HEK293 (cell line): ENCODE measurements around the gene CD79A.
A peak's percentile ranks its signal among the peaks of the same experiment; 100 is the strongest.

Experiments
- CTCF ChIA-PET: fragments of 350-600 bp; formaldehyde crosslinking; extraction: SDS; loops from one replicate; lab custom pipeline; 2021; ENCODE audit warnings: antibody characterized with exemption; lab: Yijun Ruan, JAX
- POLR2A ChIA-PET: fragments of 300-600 bp; formaldehyde crosslinking; extraction: SDS; loops from one replicate; lab custom pipeline; 2020; ENCODE audit warnings: antibody characterized with exemption, inconsistent platforms; lab: Yijun Ruan, JAX
- H3K27ac ChIP-seq: fragments of 200-500 bp; sonication (Bioruptor generic); 2 replicates; pipeline ENCODE4 v1.5.1; 2014; ENCODE audit warnings: low read depth, low read length, control low read depth, inconsistent platforms; ENCODE audit errors: extremely low read depth
- H3K36me3 ChIP-seq, 2 experiments: fragments of 200-500 bp in 1 of 2; sonication (Bioruptor generic) in 1 of 2; 1 replicate in 1 of 2; 2 replicates in 1 of 2; pipeline ENCODE4 v1.5.1; 2014 to 2017; ENCODE audit warnings: inconsistent platforms in 2 of 2, low read length in 2 of 2; ENCODE audit not compliant: control insufficient read depth in 2 of 2, insufficient read depth in 1 of 2
- H3K4me1 ChIP-seq: fragments of 200-500 bp; sonication (Bioruptor generic); 2 replicates; pipeline ENCODE4 v1.5.1; 2014; ENCODE audit warnings: mild to moderate bottlenecking, low read length, inconsistent platforms; ENCODE audit not compliant: control insufficient read depth, insufficient read depth
- H3K4me3 ChIP-seq: 2 replicates; pipeline ENCODE4 v1.5.1; 2011; ENCODE audit warnings: low read depth, mild to moderate bottlenecking, control low read depth, low read length, moderate library complexity
- H3K9me3 ChIP-seq: fragments of 200-500 bp; sonication (Bioruptor generic); 2 replicates; pipeline ENCODE4 v1.5.1; 2014; ENCODE audit warnings: low read depth, low read length, inconsistent platforms; ENCODE audit not compliant: control insufficient read depth, insufficient read depth
- FEZF1 ChIP-seq: fragments of 450-650 bp; formaldehyde crosslinking; IDR thresholded peaks from 2 replicates; pipeline ENCODE4 v1.5.1; 2016; ENCODE audit warnings: missing biosample characterization, missing genetic modification characterization
- TRIM28 ChIP-seq: IDR thresholded peaks from 2 replicates; pipeline ENCODE4 v1.6.1; 2011; ENCODE audit warnings: low read length, control low read depth, borderline replicate concordance
- WT1 ChIP-seq: fragments of 450-650 bp; formaldehyde crosslinking; IDR thresholded peaks from 2 replicates; pipeline ENCODE4 v1.5.1; 2016; ENCODE audit warnings: missing biosample characterization, missing genetic modification characterization
- ZFP3 ChIP-seq: fragments of 450-650 bp; formaldehyde crosslinking; IDR thresholded peaks from 2 replicates; pipeline ENCODE4 v1.5.1; 2016; ENCODE audit warnings: low read depth, missing biosample characterization, missing genetic modification characterization
- ZNF112 ChIP-seq: fragments of 450-650 bp; formaldehyde crosslinking; IDR thresholded peaks from 2 replicates; pipeline ENCODE4 v1.5.0; 2017; ENCODE audit warnings: missing biosample characterization, missing genetic modification characterization
- ZNF19 ChIP-seq: fragments of 450-650 bp; formaldehyde crosslinking; IDR thresholded peaks from 2 replicates; pipeline ENCODE4; 2016; ENCODE audit warnings: missing biosample characterization, missing genetic modification characterization, low read depth
- ZNF404 ChIP-seq: fragments of 450-650 bp; formaldehyde crosslinking; IDR thresholded peaks from 2 replicates; pipeline ENCODE4 v1.5.1; 2017; ENCODE audit warnings: missing biosample characterization, missing genetic modification characterization
- ZNF530 ChIP-seq: fragments of 450-650 bp; formaldehyde crosslinking; IDR thresholded peaks from 2 replicates; pipeline ENCODE4 v1.5.1; 2016; ENCODE audit warnings: low read depth, missing biosample characterization, missing genetic modification characterization
- ZNF558 ChIP-seq: fragments of 450-650 bp; formaldehyde crosslinking; IDR thresholded peaks from 2 replicates; pipeline ENCODE4 v1.5.1; 2016; ENCODE audit warnings: missing biosample characterization, missing genetic modification characterization
- ZNF600 ChIP-seq: fragments of 450-650 bp; formaldehyde crosslinking; IDR thresholded peaks from 2 replicates; pipeline ENCODE4 v1.5.1; 2016; ENCODE audit warnings: missing biosample characterization, missing genetic modification characterization
- ZNF654 ChIP-seq: fragments of 450-650 bp; formaldehyde crosslinking; IDR thresholded peaks from 2 replicates; pipeline ENCODE4 v1.5.1; 2016; ENCODE audit warnings: low read depth, missing biosample characterization, missing genetic modification characterization
- ZNF701 ChIP-seq: fragments of 450-650 bp; formaldehyde crosslinking; IDR thresholded peaks from 2 replicates; pipeline ENCODE4 v1.5.1; 2016; ENCODE audit warnings: missing biosample characterization, missing genetic modification characterization
- ZSCAN30 ChIP-seq: fragments of 450-650 bp; IDR thresholded peaks from 2 replicates; pipeline ENCODE4 v1.5.1; 2018; ENCODE audit warnings: missing biosample characterization, mild to moderate bottlenecking, missing genetic modification characterization, moderate library complexity
- TF ChIP-seq, protein P1 (sequence below): fragments of 450-650 bp; formaldehyde crosslinking; IDR thresholded peaks from 2 replicates; pipeline ENCODE4 v1.5.1; 2016; ENCODE audit warnings: missing biosample characterization, missing genetic modification characterization, low read depth
- TF ChIP-seq, protein P2 (sequence below): fragments of 450-650 bp; formaldehyde crosslinking; IDR thresholded peaks from 2 replicates; pipeline ENCODE4 v1.5.1; 2016; ENCODE audit warnings: missing biosample characterization, missing genetic modification characterization
- TF ChIP-seq, protein P3 (sequence below): fragments of 450-650 bp; formaldehyde crosslinking; IDR thresholded peaks from 2 replicates; pipeline ENCODE4 v1.5.1; 2016; ENCODE audit warnings: missing biosample characterization, missing genetic modification characterization
- TF ChIP-seq, protein P4 (sequence below): fragments of 450-650 bp; IDR thresholded peaks from 2 replicates; pipeline ENCODE4 v1.5.1; 2018; ENCODE audit warnings: missing biosample characterization, missing genetic modification characterization
- TF ChIP-seq, protein P5 (sequence below): fragments of 450-650 bp; formaldehyde crosslinking; IDR thresholded peaks from 2 replicates; pipeline ENCODE4 v1.5.1; 2016; ENCODE audit warnings: missing biosample characterization, missing genetic modification characterization

The CD79A gene

DNA sequence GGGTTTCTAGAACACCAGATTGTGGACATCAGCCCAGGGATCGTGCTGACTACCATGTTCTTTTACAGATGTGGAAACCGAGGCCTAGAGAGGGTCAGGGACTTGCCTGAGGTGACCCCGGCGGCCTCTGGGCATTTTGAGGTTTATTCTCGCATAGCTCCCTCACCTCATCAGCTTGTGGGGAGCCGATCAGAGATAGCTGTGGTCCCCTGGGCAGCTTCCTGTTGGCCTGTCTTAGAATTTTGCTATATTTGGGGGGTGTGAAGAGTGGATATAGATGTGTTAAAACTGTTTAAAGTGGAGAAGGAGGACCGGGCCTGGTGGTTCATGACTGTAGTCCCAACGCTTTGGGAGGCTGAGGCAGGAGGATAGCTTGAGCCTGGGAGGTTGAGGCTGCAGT lies 12.8 kb downstream of the CD79A start (continued):
- no peak for TF ChIP-seq ZNF654 (tag by site-specific recombination)
- TF ChIP-seq TRIM28, result no peak
- no peak for TF ChIP-seq ZNF530
- TF ChIP-seq, all 188 proteins: peak for 0

DNA sequence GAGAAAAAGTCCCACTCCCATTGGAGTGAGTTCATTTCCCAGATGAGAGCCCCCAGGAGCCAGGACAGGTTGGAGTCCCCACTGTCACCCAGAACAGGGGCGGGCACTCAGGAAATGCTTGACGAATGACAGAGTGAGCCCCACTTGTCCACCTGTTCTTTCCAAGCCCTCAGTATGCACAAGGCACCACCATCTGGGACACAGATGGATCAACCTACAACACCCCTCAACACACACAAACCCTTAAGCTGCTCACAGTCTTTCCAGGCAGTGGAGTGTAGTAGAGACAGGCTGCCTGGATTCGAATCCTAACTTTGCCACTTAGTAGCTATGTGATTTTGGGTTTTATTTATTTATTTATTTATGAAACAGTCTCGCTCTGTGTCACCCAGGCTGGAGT lies 13.9 kb downstream of the CD79A start:
- ChIA-PET POLR2A (interaction anchor here (0.6 to 1.5 kb wide), 3 partner anchors 21 to 71 kb away, joined by 4 to 5 read pairs (median 4); partner anchors contain the start of gene RABAC1), CTCF (interaction anchor here (1.3 kb wide), 1 partner anchor 9 kb away, joined by 4 read pairs; no protein-coding TSS in a partner anchor)
- Histone ChIP-seq H3K4me3 (no peak overlapping the region), H3K9me3 (no peaks in the 10 kb centered on the region), H3K36me3 (peaks cover 20 to 39% of the 10 kb centered on the region in 2 experiments), H3K4me1 (peaks cover 2% of the 10 kb centered on the region; the same call in 1 of the 2 replicates), H3K27ac (no peak overlapping the region)
- TF ChIP-seq, protein P1, sequence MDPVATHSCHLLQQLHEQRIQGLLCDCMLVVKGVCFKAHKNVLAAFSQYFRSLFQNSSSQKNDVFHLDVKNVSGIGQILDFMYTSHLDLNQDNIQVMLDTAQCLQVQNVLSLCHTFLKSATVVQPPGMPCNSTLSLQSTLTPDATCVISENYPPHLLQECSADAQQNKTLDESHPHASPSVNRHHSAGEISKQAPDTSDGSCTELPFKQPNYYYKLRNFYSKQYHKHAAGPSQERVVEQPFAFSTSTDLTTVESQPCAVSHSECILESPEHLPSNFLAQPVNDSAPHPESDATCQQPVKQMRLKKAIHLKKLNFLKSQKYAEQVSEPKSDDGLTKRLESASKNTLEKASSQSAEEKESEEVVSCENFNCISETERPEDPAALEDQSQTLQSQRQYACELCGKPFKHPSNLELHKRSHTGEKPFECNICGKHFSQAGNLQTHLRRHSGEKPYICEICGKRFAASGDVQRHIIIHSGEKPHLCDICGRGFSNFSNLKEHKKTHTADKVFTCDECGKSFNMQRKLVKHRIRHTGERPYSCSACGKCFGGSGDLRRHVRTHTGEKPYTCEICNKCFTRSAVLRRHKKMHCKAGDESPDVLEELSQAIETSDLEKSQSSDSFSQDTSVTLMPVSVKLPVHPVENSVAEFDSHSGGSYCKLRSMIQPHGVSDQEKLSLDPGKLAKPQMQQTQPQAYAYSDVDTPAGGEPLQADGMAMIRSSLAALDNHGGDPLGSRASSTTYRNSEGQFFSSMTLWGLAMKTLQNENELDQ (tag by site-specific recombination), result no peak
- no peak for TF ChIP-seq ZSCAN30
- TF ChIP-seq, protein P2, sequence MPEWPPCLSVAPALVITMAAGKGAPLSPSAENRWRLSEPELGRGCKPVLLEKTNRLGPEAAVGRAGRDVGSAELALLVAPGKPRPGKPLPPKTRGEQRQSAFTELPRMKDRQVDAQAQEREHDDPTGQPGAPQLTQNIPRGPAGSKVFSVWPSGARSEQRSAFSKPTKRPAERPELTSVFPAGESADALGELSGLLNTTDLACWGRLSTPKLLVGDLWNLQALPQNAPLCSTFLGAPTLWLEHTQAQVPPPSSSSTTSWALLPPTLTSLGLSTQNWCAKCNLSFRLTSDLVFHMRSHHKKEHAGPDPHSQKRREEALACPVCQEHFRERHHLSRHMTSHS (tag by site-specific recombination), result no peak
- no peak for TF ChIP-seq ZNF558 (tag by site-specific recombination)
- TF ChIP-seq ZNF19 (tag by site-specific recombination), result no peak
- TF ChIP-seq WT1 (tag by site-specific recombination), result no peak

DNA sequence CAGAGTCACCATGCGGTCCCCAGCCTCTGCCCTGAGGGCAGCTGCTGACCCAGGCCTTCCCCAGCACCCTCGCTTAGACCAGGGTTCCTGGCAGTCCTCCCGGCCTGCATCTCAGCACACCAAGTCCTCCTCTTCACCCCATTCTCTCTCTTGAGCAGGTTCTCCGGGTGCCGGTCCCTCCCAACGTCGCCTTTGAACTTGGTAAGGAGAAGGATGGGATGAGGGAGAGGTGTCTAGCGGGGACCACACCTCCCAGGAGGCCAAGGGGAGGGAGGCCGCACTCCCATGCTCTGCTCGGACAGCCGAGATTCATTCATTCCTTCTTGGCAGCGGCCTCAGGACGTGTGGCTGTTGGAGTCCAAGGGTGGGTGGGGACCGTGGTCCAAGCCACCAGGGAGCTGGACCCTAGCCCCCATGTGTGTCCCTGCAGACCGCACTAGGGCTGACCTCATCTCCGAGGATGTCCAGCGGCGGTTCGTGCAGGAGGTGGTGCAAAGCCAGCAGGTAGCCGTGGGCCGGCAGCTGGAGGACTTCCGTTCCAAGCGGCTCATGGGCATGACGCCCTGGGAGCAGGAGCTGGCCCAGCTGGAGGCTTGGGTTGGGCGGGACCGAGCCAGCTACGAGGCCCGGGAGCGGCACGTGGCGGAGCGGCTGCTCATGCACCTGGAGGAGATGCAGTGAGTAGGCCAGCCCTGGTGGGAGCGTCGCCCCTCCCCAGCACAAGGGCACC lies 15.3 kb downstream of the CD79A start:
- H3K9me3 ChIP-seq, result no peaks in the 10 kb centered on the region
- CTCF ChIA-PET, result interaction anchor here (0.8 kb wide), 1 partner anchor 19 kb away, joined by 3 read pairs; no protein-coding TSS in a partner anchor
- no peak overlapping the region for H3K4me3 ChIP-seq
- TF ChIP-seq, protein P3, sequence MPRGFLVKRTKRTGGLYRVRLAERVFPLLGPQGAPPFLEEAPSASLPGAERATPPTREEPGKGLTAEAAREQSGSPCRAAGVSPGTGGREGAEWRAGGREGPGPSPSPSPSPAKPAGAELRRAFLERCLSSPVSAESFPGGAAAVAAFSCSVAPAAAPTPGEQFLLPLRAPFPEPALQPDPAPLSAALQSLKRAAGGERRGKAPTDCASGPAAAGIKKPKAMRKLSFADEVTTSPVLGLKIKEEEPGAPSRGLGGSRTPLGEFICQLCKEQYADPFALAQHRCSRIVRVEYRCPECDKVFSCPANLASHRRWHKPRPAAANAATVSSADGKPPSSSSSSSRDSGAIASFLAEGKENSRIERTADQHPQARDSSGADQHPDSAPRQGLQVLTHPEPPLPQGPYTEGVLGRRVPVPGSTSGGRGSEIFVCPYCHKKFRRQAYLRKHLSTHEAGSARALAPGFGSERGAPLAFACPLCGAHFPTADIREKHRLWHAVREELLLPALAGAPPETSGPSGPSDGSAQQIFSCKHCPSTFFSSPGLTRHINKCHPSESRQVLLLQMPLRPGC, result no peak
- peak; percentile 75; the same call in 1 of the 2 replicates for TF ChIP-seq ZNF600 (tag by site-specific recombination)
- TF ChIP-seq ZNF701, result no peak
- TF ChIP-seq ZNF404, result no peak
- TF ChIP-seq ZNF112 (tag by site-specific recombination), result no peak
- POLR2A ChIA-PET, result interaction anchor here (1.5 kb wide), 1 partner anchor 20 kb away, joined by 4 read pairs; no protein-coding TSS in a partner anchor
- no peak overlapping the region for H3K27ac ChIP-seq
- H3K4me1 ChIP-seq, result no peaks in the 10 kb centered on the region
- peaks cover 22 to 42% of the 10 kb centered on the region in 2 experiments for H3K36me3 ChIP-seq

DNA sequence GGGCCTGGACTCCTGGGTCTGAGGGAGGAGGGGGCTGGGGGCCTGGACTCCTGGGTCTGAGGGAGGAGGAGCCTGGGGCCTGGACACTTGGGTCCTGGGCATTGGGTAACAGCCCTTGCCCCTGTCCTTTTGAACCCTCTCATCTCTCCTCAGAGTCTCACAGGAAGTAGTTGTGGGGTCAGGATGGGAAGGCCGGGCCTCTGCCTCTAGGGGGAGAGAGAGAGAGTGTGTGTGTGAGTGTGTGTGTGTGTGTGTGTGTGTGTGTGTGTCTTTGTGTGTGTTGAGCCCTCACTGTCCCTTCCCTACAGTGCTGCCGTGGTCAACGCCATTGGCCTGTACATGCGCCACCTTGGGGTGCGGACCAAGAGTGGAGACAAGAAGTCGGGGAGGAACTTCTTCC lies 16.8 kb downstream of the CD79A start:
- Histone ChIP-seq H3K4me1 (no peaks in the 10 kb centered on the region), H3K9me3 (no peaks in the 10 kb centered on the region), H3K27ac (0 out of 2 replicates have a peak overlapping the region, but pooled peaks have one; percentile 24), H3K4me3 (no peak overlapping the region), H3K36me3 (peaks cover 28 to 50% of the 10 kb centered on the region in 2 experiments)
- ChIA-PET CTCF (no interaction called here), POLR2A (no interaction called here)
- TF ChIP-seq FEZF1 (tag by site-specific recombination) (no peak), ZFP3 (no peak)
- TF ChIP-seq, protein P4, sequence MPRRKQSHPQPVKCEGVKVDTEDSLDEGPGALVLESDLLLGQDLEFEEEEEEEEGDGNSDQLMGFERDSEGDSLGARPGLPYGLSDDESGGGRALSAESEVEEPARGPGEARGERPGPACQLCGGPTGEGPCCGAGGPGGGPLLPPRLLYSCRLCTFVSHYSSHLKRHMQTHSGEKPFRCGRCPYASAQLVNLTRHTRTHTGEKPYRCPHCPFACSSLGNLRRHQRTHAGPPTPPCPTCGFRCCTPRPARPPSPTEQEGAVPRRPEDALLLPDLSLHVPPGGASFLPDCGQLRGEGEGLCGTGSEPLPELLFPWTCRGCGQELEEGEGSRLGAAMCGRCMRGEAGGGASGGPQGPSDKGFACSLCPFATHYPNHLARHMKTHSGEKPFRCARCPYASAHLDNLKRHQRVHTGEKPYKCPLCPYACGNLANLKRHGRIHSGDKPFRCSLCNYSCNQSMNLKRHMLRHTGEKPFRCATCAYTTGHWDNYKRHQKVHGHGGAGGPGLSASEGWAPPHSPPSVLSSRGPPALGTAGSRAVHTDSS (tag by site-specific recombination), result no peak
- TF ChIP-seq, protein P5, sequence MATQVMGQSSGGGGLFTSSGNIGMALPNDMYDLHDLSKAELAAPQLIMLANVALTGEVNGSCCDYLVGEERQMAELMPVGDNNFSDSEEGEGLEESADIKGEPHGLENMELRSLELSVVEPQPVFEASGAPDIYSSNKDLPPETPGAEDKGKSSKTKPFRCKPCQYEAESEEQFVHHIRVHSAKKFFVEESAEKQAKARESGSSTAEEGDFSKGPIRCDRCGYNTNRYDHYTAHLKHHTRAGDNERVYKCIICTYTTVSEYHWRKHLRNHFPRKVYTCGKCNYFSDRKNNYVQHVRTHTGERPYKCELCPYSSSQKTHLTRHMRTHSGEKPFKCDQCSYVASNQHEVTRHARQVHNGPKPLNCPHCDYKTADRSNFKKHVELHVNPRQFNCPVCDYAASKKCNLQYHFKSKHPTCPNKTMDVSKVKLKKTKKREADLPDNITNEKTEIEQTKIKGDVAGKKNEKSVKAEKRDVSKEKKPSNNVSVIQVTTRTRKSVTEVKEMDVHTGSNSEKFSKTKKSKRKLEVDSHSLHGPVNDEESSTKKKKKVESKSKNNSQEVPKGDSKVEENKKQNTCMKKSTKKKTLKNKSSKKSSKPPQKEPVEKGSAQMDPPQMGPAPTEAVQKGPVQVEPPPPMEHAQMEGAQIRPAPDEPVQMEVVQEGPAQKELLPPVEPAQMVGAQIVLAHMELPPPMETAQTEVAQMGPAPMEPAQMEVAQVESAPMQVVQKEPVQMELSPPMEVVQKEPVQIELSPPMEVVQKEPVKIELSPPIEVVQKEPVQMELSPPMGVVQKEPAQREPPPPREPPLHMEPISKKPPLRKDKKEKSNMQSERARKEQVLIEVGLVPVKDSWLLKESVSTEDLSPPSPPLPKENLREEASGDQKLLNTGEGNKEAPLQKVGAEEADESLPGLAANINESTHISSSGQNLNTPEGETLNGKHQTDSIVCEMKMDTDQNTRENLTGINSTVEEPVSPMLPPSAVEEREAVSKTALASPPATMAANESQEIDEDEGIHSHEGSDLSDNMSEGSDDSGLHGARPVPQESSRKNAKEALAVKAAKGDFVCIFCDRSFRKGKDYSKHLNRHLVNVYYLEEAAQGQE (tag by site-specific recombination), result 0 out of 2 replicates have a peak, but pooled peaks have one; percentile 23
